T-cell (primary cell): ENCODE measurements around the gene SPAG9. TPM values are rescaled to one million over a fixed set of nuclear protein-coding genes. Genes with fewer than 3 reads are reported as not detected.

Experiments
- ATAC-seq, 4 experiments: fragments of 200-7000 bp in 3 of 4; fragments of 150-1000 bp in 1 of 4; cut with Tn5 transposase; replicated peaks in 1 of 4; 1 replicate in 3 of 4; 2 replicates in 1 of 4; pipeline ENCODE4 v1.10.0; 2021; ENCODE audit warnings: moderate library complexity in 3 of 4, mild to moderate bottlenecking in 2 of 4, moderate number of reproducible peaks in 1 of 4
- CTCF ChIA-PET, 2 donors: fragments of 300-600 bp; sonication (Branson Sonifier 250); formaldehyde crosslinking; loops; one replicate each; lab custom pipeline; 2022; ENCODE audit warnings: antibody characterized with exemption in 2 of 2; lab: Charles Lee
- POLR2A ChIA-PET, 2 donors: fragments of 300-600 bp; sonication (Branson Sonifier 250); formaldehyde crosslinking; loops; one replicate each; lab custom pipeline; 2022; ENCODE audit warnings: antibody characterized with exemption in 2 of 2; lab: Charles Lee
- DNase-seq, 35 experiments: peaks; one replicate each; pipeline versions ENCODE4 v3.0.0 to v3.0.0-alpha.2; 2013 to 2023
- H3K27ac ChIP-seq: one replicate; pipeline ENCODE4 v1.5.1; 2013; ENCODE audit warnings: low read length
- H3K27me3 ChIP-seq, 2 experiments: replicated peaks in 1 of 2; 1 replicate in 1 of 2; 2 replicates in 1 of 2; pipeline versions ENCODE4 v1.6.1 to v1.7.0; 2013; ENCODE audit warnings: low read length in 1 of 2, mixed read lengths in 1 of 2; ENCODE audit not compliant: control insufficient read depth in 2 of 2, insufficient read depth in 2 of 2; ENCODE audit errors: extremely low read depth in 1 of 2
- H3K36me3 ChIP-seq, 2 donors: 1 replicate in 1 of 2; 2 replicates in 1 of 2; pipeline versions ENCODE4 v1.6.1 to v1.7.0; 2013; ENCODE audit warnings: low read length in 1 of 2; ENCODE audit not compliant: control insufficient read depth in 2 of 2, insufficient read depth in 1 of 2; ENCODE audit errors: extremely low read depth in 1 of 2
- H3K4me1 ChIP-seq, 2 experiments: 1 replicate in 1 of 2; 2 replicates in 1 of 2; pipeline versions ENCODE4 v1.6.1 to v1.7.0; 2013; ENCODE audit warnings: low read length in 2 of 2, mixed read lengths in 1 of 2; ENCODE audit not compliant: insufficient read depth in 2 of 2, control insufficient read depth in 1 of 2; ENCODE audit errors: extremely low read depth in 1 of 2
- H3K4me3 ChIP-seq, 2 donors: 1 replicate in 1 of 2; 2 replicates in 1 of 2; pipeline versions ENCODE4 v1.5.1 to v1.7.0; 2013; ENCODE audit warnings: mild to moderate bottlenecking in 2 of 2, low read length in 1 of 2, moderate library complexity in 1 of 2; ENCODE audit not compliant: control insufficient read depth in 1 of 2; ENCODE audit errors: extremely low read depth in 1 of 2
- H3K9me3 ChIP-seq: 2 replicates; pipeline ENCODE4 v1.7.0; 2013
- H3K27ac Mint-ChIP-seq, 2 donors: one replicate each; pipeline ENCODE4 v1.8.0; 2020 to 2021; ENCODE audit warnings: mild to moderate bottlenecking in 2 of 2, mixed read lengths in 2 of 2
- H3K27me3 Mint-ChIP-seq, 2 donors: one replicate each; pipeline ENCODE4 v1.8.0; 2021 to 2022; ENCODE audit warnings: mixed read lengths in 2 of 2
- H3K36me3 Mint-ChIP-seq: one replicate; pipeline ENCODE4 v1.8.0; 2021; ENCODE audit warnings: mixed read lengths
- H3K4me1 Mint-ChIP-seq, 3 donors: one replicate each; pipeline ENCODE4 v1.8.0; 2020 to 2022; ENCODE audit warnings: mixed read lengths in 3 of 3, mild to moderate bottlenecking in 1 of 3
- H3K4me3 Mint-ChIP-seq, 3 donors: one replicate each; pipeline ENCODE4 v1.8.0; 2020 to 2022; ENCODE audit warnings: mild to moderate bottlenecking in 3 of 3, mixed read lengths in 3 of 3, moderate library complexity in 3 of 3
- H3K9me3 Mint-ChIP-seq, 3 donors: one replicate each; pipeline ENCODE4 v1.8.0; 2020 to 2022; ENCODE audit warnings: mixed read lengths in 3 of 3
- WGBS: methylation state at CpG from one replicate; pipeline ENCODE4 v1.1.5; 2013; ENCODE audit warnings: missing lambda C conversion rate; ENCODE audit not compliant: insufficient coverage; 5-methylcytosine and 5-hydroxymethylcytosine counted together
- total RNA-seq, 35 experiments: library from RNA in 6 of 35; stranded (reverse) in 6 of 35; fragments of 120-200 nt in 1 of 35; gene quantifications; one replicate each; pipeline versions ENCODE4 v1.2.1 to v1.2.4 and lab custom pipeline; 2013 to 2026

SPAG9 gene
- total RNA-seq, 5 donors from 2014 or later (not counting 1 experiment from before 2014, with no cell fraction given), result 48.9 to 61.8 (median 51.9) TPM

GRCh38 chr17:51015145-51015558, 105.5 kb downstream of the SPAG9 start:
- no peak for ATAC-seq
- WGBS, result no CpG with 5 or more reads among the region's 1 CpG
- no peak overlapping the region for H3K27ac ChIP-seq
- no peak overlapping the region for H3K4me3 Mint-ChIP-seq
- CTCF ChIA-PET, result interaction anchor here in 1 of 2 donors (0.8 to 1.6 kb wide), 4 partner anchors 10 to 41 kb away, joined by 3 to 7 read pairs (median 6); no protein-coding TSS in a partner anchor
- peak overlapping the region in 1 of 2 donors; percentile 56 for H3K27ac Mint-ChIP-seq
- no peak overlapping the region for H3K4me3 ChIP-seq
- H3K9me3 ChIP-seq, result no peaks in the 10 kb centered on the region
- no peaks in the 10 kb centered on the region for H3K9me3 Mint-ChIP-seq
- no peaks in the 10 kb centered on the region for H3K27me3 ChIP-seq
- H3K36me3 ChIP-seq, result peaks cover 0 to 47% of the 10 kb centered on the region in 2 donors
- POLR2A ChIA-PET, result interaction anchor here in 1 of 2 donors (0.6 kb wide), 1 partner anchor 32 kb away, joined by 6 read pairs; no protein-coding TSS in a partner anchor
- H3K27me3 Mint-ChIP-seq, result no peaks in the 10 kb centered on the region
- DNase-seq, result no peak
- no peaks in the 10 kb centered on the region for H3K4me1 ChIP-seq
- peaks cover 38% of the 10 kb centered on the region for H3K36me3 Mint-ChIP-seq
- no peaks in the 10 kb centered on the region for H3K4me1 Mint-ChIP-seq

- ATAC-seq (no peak), DNase-seq (no peak)
- CTCF ChIA-PET, result interaction anchor here in 1 of 2 donors (0.8 to 1.6 kb wide), 4 partner anchors 9 to 42 kb away, joined by 3 to 7 read pairs (median 6); no protein-coding TSS in a partner anchor
- Histone ChIP-seq H3K4me1 (no peaks in the 10 kb centered on the region), H3K27ac (no peak overlapping the region), H3K27me3 (no peaks in the 10 kb centered on the region), H3K9me3 (no peaks in the 10 kb centered on the region), H3K36me3 (peaks cover 0 to 42% of the 10 kb centered on the region in 2 donors), H3K4me3 (no peak overlapping the region)
- H3K4me3 Mint-ChIP-seq, result no peak overlapping the region
- peaks cover 33% of the 10 kb centered on the region for H3K36me3 Mint-ChIP-seq
- no peaks in the 10 kb centered on the region for H3K27me3 Mint-ChIP-seq
- no peak overlapping the region for H3K27ac Mint-ChIP-seq
- no CpG with 5 or more reads among the region's 3 CpGs for WGBS
- no peaks in the 10 kb centered on the region for H3K9me3 Mint-ChIP-seq
- POLR2A ChIA-PET, result interaction anchor here in 1 of 2 donors (0.6 kb wide), 1 partner anchor 1805 kb away, joined by 3 read pairs; no protein-coding TSS in a partner anchor
- H3K4me1 Mint-ChIP-seq, result no peaks in the 10 kb centered on the region
Observed at GRCh38 chr17:51014129-51014528, 106.5 kb downstream of the SPAG9 start.

GRCh38 chr17:51013322-51013721, 107.3 kb downstream of the SPAG9 start:
- peaks cover 26% of the 10 kb centered on the region for H3K36me3 Mint-ChIP-seq
- ATAC-seq (no peak), DNase-seq (no peak)
- Histone ChIP-seq H3K9me3 (no peaks in the 10 kb centered on the region), H3K27ac (no peak overlapping the region), H3K4me3 (no peak overlapping the region), H3K27me3 (no peaks in the 10 kb centered on the region), H3K36me3 (peaks cover 0 to 34% of the 10 kb centered on the region in 2 donors), H3K4me1 (no peaks in the 10 kb centered on the region)
- no peaks in the 10 kb centered on the region for H3K4me1 Mint-ChIP-seq
- no peaks in the 10 kb centered on the region for H3K27me3 Mint-ChIP-seq
- H3K27ac Mint-ChIP-seq, result no peak overlapping the region
- CTCF ChIA-PET, result no interaction called here
- 100% methylated on average over 1 of the region's 2 CpGs for WGBS
- H3K9me3 Mint-ChIP-seq, result no peaks in the 10 kb centered on the region
- POLR2A ChIA-PET, result no interaction called here
- H3K4me3 Mint-ChIP-seq, result no peak overlapping the region

GRCh38 chr17:51012538-51012937, 108.1 kb downstream of the SPAG9 start:
- no peak overlapping the region for H3K4me3 Mint-ChIP-seq
- peaks cover 25% of the 10 kb centered on the region for H3K36me3 Mint-ChIP-seq
- no peaks in the 10 kb centered on the region for H3K4me1 Mint-ChIP-seq
- Histone ChIP-seq H3K9me3 (no peaks in the 10 kb centered on the region), H3K4me3 (no peak overlapping the region), H3K27ac (no peak overlapping the region), H3K4me1 (no peaks in the 10 kb centered on the region), H3K27me3 (no peaks in the 10 kb centered on the region), H3K36me3 (peaks cover 0 to 35% of the 10 kb centered on the region in 2 donors)
- CTCF ChIA-PET, result no interaction called here
- no peaks in the 10 kb centered on the region for H3K27me3 Mint-ChIP-seq
- POLR2A ChIA-PET, result interaction anchor here in 1 of 2 donors (0.5 kb wide), 1 partner anchor 9 kb away, joined by 4 read pairs; no protein-coding TSS in a partner anchor
- DNase-seq (no peak), ATAC-seq (no peak)
- H3K27ac Mint-ChIP-seq, result no peak overlapping the region
- H3K9me3 Mint-ChIP-seq, result no peaks in the 10 kb centered on the region
- WGBS, result 100% methylated on average over 2 of the region's 4 CpGs

- peaks cover 4 to 38% of the 10 kb centered on the region in 2 donors for H3K36me3 ChIP-seq
- no peaks in the 10 kb centered on the region for H3K9me3 ChIP-seq
- H3K4me3 ChIP-seq, result no peak overlapping the region
- no peaks in the 10 kb centered on the region for H3K4me1 ChIP-seq
- peaks cover 19% of the 10 kb centered on the region for H3K36me3 Mint-ChIP-seq
- CTCF ChIA-PET, result interaction anchor here (0.6 to 1.2 kb wide), 3 partner anchors 9 to 35 kb away, joined by 3 to 8 read pairs (median 4); no protein-coding TSS in a partner anchor
- H3K9me3 Mint-ChIP-seq, result no peaks in the 10 kb centered on the region
- no peaks in the 10 kb centered on the region for H3K27me3 ChIP-seq
- DNase-seq, result no peak
- no peaks in the 10 kb centered on the region for H3K27me3 Mint-ChIP-seq
- no peak for ATAC-seq
- H3K4me3 Mint-ChIP-seq, result no peak overlapping the region
- H3K27ac Mint-ChIP-seq, result no peak overlapping the region
- no peaks in the 10 kb centered on the region for H3K4me1 Mint-ChIP-seq
- POLR2A ChIA-PET, result interaction anchor here in 1 of 2 donors (0.6 kb wide), 3 partner anchors 9 to 23 kb away, joined by 3 to 6 read pairs (median 4); no protein-coding TSS in a partner anchor
- no peak overlapping the region for H3K27ac ChIP-seq
- WGBS, result no CpG with 5 or more reads among the region's 1 CpG
Observed at GRCh38 chr17:51010173-51010675, 110.4 kb downstream of the SPAG9 start.

- no peak for DNase-seq
- ATAC-seq, result no peak
- Mint-ChIP-seq H3K9me3 (no peaks in the 10 kb centered on the region), H3K36me3 (peaks cover 23% of the 10 kb centered on the region), H3K27ac (peak overlapping the region in 1 of 2 donors; percentile 1), H3K4me1 (no peaks in the 10 kb centered on the region), H3K27me3 (no peaks in the 10 kb centered on the region), H3K4me3 (no peak overlapping the region)
- no peaks in the 10 kb centered on the region for H3K4me1 ChIP-seq
- H3K27me3 ChIP-seq, result no peaks in the 10 kb centered on the region
- WGBS, result no CpG with 5 or more reads among the region's 1 CpG
- no peak overlapping the region for H3K27ac ChIP-seq
- CTCF ChIA-PET, result interaction anchor here in 1 of 2 donors (0.8 to 3.6 kb wide), 2 partner anchors 56 to 147 kb away, joined by 4 to 16 read pairs; partner anchors contain the start of gene NME1
- POLR2A ChIA-PET, result no interaction called here
- H3K36me3 ChIP-seq, result peaks cover 5 to 40% of the 10 kb centered on the region in 2 donors
- no peaks in the 10 kb centered on the region for H3K9me3 ChIP-seq
- H3K4me3 ChIP-seq, result no peak overlapping the region
Observed at GRCh38 chr17:51006601-51007000, 114.1 kb downstream of the SPAG9 start.
